Stimulated activated CD4-positive, alpha-beta T cell treated with anti-CD3 and anti-CD28 coated beads, TNF-alpha, amount 100 ng/mL, for 24 hours (primary cell): ENCODE measurements around the gene SMYD3.
A peak's percentile ranks its signal among the peaks of the same experiment; 100 is the strongest.
"Not testable (repeated sequence)": the region's sequence is repeated elsewhere in the genome, so short reads cannot be mapped to it uniquely, and the experiment has no call there.

Source experiments
- DNase-seq, 3 experiments: peaks; one replicate each; pipeline ENCODE4 v3.0.0-alpha.2; 2020; ENCODE audit warnings: low read depth in 3 of 3

Gene SMYD3

DNA sequence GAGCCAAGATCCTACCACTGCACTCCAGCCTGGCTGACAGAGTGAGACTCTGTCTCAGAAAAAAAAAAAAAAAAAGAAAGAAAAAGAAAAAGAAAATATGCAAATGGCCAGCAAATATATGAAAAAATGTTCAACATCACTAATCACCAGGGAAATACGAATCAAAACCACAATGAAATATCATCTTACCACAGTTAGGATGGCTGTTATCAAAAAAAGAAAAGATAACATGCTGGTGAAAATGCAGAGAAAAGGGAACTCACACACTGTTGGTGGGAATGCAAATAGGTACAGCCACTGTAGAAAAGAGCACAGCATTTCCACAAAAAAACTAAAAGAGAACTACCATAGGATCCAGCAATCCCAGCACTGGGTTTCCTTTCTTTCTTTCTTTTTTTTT lies 477.5 kb downstream of the SMYD3 start:
- DNase-seq, result no peak

DNA sequence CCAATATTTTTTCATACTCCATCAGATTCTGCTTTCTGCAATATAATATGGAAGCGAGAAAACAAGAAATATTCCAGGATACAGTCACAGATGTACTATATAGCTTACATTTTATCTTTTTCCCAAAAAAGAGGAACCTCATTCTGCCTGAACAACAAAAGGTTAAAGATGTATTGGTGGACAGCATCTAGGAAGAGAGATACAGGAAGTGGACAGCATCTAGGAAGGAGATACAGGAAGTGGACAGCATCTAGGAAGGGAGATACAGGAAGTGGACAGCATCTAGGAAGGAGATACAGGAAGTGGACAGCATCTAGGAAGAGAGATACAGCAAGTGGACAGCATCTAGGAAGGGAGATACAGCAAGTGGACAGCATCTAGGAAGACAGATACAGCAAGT lies 483.0 kb downstream of the SMYD3 start:
- DNase-seq, result not testable (repeated sequence)

DNA sequence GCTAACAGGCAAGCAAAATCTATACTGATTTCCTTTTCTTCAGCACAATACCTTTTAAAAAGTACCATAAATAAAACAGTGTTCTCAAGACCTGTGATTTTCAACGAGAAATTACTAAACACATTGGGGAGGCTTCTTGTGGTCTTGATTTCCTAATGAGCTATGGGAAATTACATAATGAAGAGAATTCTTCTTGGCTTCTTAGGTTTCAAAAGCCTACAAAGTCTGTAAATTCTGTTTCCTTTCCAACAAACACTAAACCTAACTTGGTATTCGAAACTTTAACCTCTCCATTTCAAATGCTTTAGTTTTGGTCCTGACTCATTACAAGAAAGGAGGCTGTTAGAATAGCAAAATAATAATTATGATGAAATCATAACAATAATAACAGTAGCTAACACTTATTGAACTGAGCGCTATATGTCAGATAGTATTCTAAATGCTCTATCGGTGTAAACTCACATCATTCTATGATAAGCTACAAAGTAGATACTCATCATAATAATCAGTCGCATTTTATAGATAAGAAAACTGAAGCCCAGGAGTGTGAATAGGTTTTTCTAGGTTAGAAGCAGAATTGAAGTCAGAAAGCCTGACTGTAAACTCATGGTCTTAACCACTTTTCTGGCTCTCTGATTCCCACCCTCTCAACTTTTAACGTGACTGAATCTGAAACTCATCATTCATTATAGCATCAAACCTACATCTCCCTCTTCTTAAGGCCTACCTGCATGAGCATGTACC lies 486.7 kb downstream of the SMYD3 start:
- no peak for DNase-seq

DNA sequence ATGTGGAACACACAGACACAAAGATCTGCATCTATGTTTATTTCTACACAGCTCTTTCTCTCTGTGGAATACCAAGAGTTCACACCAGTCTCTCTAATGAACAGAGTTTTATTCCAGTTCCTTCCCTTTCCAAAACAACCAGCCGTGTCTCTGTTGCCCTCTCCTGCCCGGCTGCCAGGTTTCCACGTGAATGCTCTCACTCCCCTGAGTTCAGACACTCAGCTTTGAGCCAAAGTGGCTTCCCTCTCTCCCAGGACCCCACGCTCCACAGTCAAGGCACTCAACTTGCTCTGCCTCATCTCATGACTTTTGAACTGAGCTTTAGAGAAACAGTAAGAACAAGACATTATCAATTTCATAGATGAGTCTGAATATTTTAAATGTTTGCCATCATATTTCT lies 488.9 kb downstream of the SMYD3 start:
- no peak for DNase-seq

DNA sequence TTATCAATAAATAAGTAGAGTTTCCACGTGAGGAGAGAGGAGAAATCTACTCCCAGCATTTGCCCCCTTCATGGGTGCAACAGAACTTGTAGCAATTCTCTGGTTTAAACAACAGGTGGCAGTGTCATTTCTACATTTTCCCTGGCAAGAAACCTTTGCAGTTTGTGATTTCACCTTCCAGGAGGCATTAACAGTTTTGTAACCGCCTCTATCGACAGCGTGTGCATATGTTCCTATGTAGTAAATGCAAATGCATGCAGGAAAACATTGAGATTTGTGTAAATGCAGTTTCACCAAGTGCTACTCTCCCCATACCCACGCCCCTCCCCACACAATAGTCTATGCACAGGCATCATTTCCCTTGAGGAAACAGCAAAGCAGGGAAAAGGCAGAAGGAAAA lies 494.7 kb downstream of the SMYD3 start:
- no peak for DNase-seq

DNA sequence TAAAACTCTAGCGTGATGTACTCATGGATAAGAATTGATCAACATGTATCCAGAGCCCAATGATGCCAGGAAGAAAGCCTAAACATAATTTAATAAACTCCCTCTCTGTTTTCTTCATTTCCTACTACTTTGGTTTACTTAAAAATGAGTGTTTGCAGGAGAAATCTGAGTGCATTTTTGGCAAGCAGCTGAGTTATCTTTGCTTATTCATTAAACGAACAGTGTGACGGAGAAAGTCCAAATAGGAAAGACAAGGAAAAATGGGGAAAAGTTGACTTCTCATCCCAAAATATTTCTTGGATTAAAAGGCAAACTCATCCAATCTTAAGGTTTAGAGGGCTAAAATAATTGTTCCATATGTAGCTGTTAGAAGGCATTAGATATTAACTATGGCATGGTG lies 496.7 kb downstream of the SMYD3 start:
- no peak for DNase-seq

DNA sequence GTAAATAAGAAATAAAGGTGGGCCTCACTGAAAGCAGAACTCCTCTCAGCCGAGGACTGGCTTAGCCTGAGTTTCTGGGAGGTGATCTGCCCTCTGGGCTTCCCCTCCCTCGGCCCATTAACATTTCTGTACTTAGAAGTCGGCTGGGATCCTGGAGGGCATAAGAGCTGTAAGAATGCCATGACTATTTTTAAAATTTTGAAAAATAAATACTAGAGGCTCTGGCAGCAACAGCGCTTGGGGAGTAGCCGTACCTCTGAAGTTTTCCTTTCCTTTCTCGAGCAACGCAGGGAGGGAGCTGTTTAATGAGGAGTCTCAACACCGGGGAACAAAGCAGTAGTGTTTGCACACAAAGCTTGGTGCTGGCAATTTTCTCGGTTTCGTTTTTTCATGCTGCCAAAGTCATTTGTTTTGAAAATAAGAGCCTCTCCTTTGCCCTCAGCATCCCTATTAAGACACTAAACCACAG lies 498.7 kb downstream of the SMYD3 start:
- DNase-seq, result no peak

DNA sequence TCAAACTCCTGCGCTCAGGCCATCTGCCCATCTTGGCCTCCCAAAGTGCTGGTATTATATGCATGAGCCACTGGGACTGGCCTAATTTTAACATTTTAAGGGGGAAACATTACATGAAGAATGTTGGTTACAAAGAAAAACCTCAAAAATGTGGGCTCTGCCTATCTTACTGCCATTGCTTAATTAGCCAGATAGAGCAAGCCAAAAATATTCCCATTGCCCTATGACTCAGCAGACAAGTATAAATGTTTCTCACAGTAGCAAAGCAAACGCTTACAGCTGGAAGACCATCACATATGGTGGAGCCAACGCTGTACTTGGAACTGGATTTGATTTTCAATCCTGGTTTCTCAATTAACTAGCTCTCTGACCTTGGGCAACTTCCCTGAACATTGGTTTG lies 502.0 kb downstream of the SMYD3 start:
- DNase-seq, result no peak

DNA sequence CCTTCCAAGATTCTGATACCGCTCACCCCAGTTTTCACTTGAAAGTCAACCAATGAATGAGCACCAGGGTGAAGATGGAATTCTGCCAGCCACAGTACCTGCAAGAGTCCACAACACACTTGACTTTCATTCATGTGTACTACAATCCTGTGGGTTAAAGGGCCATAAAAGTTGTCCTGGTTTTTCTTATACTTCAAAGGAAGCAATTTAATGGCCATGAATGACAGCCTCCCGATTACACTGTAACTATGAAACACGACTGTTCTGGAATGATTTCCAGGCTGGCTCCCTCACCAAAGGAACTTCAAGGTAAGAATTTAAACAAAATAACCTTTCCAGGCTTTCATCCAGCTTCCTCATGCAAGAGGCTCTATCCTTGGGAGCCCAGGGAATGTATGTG lies 502.8 kb downstream of the SMYD3 start:
- DNase-seq, result no peak

DNA sequence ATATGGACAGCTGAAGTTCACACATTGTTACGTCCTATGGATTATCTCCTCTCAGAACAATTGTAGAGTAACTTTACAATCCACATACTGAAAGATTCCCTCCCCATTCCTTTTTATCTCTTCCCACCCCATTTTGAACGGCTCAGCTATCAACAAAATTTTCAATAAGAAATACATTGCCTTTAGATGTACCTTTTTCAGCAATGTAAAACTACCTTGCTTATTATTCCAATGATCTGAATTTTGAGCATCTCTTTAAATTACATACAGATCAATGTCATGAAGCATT lies 503.7 kb downstream of the SMYD3 start:
- DNase-seq, result no peak

DNA sequence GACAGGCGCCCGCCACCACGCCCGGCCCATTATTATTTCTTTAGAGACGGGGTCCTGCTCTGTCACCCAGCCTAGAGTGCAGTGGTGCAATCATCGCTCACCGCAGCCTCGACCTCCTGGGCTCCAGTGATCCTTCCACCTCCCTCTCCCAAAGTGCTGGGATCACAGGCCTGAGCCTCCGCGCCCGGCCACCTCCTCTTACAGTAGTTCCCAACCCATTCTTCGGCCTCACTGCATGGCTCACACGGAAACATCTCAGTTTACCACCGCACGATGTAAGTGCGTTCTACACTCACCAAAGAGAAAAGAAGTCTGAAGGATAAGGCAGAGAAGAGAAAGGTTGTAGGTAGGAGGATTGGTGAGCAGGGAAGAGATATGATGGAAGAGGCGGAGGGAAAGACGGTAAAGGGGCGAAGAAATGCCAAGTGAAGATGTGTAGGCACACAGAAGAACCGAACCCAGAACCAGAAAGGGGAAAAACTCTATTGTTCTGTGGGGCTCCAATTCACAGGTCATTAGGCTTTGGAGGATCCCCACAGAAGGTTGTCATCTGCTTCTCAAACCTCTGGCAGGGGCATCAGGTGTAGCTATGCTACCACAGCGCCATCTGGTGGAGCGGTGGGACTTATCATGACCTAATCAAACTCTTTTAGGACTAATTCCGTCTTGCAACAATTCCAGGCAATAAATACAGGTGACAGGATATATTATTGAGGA lies 504.2 kb downstream of the SMYD3 start:
- peak; percentile 67 to 78 (median 70) for DNase-seq

DNA sequence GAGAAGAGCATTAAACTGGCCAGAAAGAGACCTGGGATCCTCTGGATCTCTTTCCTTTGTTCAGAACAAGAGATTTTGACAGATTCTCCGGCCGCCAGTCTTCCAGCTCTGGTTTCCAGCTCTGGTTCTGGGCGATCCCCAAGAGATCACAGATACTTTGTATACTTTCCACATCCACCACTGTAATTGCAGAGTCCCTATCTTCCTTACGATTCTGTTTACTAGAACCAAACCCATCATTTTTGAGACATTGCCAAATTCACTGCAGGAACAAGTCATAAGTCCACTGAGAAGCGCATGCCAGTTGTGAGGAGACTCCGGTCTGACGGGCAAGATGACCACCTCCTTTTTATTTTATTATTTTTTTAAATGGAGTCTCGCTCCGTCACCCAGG lies 505.2 kb downstream of the SMYD3 start:
- DNase-seq, result no peak

DNA sequence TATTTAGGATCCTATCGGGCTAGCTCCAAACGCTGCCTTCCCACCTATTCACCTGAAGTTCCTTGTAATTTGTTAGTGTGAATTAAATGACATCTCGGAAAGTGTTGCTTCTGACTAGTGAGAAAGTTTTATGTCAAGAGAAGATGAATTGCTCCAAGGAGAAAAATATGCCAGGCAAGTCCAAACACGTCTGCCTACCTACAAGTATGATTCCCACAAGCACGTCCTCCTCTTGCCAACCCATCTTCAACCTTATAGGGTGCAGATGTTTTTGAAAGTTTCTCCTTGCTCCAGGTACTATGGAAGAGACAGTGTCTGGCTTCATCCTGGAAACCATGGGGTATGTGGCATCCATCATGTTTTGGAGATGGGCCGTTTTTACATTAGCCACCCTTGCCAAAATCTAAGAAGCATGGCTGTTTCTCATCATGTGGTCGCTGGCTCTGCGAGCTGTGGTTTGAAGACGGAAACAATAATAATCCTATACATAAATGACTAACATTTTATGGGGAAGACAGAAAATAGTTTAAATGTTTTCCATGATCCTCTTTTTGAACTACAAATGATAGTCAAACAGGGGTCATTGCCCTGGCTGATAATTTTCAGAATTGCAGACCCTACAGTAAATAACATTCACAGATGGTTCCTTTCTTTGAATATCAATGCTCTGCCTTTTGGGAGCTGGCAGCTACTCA lies 505.8 kb downstream of the SMYD3 start:
- DNase-seq, result no peak

DNA sequence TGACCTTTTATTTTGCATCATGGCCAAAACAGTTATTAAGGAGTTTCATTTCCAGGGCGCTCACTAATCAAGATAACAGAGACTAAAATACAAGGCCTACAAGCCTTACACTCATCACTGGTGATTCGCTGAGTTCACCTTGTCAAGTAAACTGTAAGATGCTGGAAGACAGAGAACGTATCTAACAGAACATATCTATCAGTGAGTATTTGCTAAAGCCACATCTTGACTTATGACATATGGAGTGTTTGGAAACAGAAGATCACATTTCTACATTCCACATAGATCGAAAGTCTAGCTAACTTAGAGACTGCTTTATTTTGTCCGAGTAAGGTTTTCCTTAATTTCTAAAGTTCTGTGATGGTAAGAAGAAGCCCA lies 506.5 kb downstream of the SMYD3 start:
- DNase-seq, result no peak

DNA sequence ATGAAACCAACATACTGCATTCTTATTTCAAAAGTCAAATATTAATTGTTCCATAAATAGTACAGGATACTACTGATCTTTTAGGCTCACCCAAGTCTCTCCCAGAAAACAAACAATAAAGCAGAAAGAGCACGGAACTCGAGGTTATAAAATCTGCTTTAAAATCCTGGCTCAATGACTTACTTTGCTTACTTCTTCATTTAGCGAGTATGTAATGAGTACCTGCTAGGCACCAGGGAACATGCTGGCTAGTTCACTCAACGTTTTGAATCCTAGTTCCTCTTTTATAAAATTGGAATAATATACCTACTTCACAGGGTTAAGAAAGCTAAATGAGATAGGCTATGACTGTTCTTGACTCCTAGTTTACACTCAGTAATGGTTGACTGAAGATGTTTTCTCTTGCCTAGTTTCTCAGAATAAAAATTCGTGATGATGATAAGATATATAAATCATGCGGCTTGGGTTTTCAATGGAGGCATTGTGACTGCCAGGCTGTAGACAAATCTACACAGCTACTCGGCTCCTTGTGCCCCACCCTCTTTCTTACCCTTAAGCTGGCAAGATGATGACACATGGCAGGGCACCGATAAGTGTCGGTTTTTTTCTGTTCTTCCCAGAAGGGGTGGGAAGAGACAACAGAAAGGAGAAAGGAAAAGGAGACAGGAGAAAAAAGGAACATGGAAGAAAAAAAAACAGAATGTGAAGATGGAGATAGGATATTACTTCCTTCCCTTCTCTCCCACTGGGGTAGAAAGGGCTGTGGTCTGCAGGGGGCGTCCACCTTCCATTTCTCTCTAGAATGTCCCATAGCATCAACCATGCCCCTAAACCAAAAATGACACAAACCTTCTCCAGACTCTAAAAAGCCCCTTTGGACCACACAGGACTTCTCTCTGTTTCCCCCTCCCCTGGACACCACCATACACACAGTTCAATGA lies 507.1 kb downstream of the SMYD3 start:
- DNase-seq, result no peak

DNA sequence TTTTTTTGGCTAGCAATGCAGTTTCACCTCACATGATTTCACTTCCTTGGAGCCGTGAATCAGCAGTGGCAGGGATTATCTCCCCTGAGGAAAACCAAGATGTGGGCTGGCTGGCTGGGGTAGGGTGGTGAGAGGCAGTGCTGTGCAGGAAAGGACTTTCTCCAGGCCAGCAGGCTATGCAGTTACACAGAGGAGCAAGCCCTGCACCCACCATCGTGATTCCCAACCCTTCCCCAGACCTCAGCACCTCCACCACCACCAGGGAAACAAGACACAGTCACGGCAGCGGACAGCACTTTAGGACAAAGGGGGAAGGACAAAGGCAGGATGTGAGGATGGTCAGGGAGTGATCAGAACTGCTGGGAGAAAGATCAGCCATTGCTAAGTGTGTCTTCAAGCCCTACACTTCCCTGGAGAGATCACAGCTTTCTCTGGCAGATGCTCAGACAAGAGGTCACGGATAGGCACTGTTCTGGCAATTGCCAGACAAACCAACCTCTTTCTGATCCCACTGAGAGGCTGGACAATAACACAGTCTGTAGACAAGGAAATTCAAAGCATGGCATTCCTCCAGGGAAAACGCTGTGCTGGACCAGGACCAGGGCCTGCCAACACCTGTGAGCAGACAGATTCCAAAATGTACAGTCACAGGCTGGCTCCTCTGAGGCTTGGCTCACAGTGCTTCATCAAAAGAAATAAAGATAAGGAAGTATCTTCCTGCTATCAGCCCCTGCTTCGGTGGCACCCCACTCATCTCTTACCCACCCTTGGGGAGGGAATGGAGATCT lies 509.4 kb downstream of the SMYD3 start:
- no peak for DNase-seq

DNA sequence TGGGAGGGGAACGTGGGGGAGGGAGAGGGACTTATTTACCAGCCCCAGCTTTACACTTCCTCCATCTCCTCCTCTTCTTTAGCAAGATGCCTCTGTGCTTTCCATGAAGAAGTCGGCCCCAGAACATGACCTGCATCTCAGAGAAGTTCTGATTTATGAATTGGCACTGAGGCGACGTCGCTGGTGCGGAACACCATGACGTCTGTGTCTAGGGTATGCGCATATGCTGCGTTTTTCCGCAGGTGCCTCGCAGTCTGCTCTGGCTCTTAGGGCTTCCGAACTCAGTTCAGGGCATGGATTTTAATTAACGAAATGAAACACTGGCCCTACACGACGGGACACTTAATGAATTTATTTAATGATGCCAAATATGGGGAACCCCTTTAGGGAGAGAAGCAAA lies 510.3 kb downstream of the SMYD3 start:
- no peak for DNase-seq

DNA sequence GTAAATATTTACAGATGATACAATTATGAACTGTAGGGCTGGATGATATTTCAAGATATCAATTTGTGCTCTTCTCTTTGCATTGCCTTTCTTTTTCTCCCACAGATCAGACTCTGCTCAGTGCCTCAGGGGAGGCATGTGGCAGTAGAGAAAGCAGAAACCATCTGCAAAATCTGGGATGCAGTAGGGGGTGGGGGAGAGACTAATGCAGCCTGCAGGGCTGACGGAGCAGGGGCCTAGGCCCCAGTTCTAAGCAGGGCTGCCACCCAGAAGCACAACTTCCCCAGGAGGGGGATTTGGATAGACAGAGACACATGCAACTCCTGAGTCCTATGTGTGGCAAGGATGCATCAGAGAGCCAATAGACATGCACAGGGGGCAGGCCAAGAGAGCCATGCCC lies 511.6 kb downstream of the SMYD3 start:
- DNase-seq, result no peak

DNA sequence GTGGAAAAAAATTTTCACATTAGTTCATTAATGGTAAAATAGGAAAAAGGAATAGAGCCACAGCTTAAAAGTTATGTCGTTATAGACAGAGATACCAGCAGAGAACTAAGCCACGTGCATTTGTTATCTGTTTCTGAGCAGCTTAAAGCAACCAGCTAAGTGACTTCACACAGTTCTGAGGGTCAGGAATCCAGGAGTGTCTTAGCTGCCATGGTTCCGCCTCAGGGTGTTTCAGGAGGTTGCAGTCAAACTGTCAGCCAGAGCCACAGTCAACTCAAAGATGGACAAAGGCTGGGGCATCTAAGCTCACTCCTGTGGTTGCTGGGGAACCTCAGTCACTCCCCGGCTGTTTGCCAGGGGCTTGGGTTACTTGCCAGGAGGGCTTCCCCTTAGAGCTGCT lies 515.8 kb downstream of the SMYD3 start:
- DNase-seq, result no peak

DNA sequence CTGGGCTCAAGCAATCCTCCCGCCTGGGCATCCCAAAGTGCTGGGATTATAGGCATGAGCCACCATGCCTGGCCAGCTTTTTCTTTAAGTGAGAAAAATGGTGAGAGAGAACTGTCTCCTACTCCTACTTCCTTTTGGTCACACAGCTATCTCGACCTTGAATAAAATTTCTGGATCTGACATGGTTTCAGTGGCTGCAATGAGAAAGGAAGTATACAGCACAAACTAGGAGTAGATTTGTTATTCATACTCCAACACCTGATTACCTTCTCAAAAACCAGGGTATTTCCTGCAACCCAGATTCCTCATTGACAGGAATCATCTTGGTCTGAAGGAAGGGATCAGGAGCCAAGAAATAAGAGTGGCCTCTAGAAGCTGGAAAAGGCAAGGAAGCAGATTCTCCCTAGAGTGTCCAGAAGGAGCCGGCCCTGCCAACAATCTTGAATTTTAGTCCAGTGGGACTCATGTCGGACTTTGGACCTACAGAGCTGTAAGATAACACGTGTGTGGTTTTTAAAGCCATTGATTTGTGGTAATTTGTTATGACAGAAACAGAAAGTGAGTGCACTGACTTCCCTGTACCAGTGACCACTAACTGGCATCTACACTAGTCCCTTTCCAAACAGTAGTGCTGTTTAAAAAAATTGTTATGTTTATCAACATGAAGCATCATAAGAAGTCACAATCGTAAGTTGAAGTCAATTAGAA lies 516.6 kb downstream of the SMYD3 start:
- DNase-seq, result no peak
